HEK293T (cell line): ENCODE data around the gene ICAM4.

Experiments used
- CTCF ChIA-PET: fragments of 350-600 bp; formaldehyde crosslinking; extraction: SDS; loops from one replicate; lab custom pipeline; 2021; ENCODE audit warnings: antibody characterized with exemption, inconsistent platforms; lab: Yijun Ruan, JAX
- POLR2A ChIA-PET: fragments of 350-600 bp; formaldehyde crosslinking; extraction: SDS; loops from one replicate; lab custom pipeline; 2020; ENCODE audit warnings: antibody characterized with exemption, inconsistent platforms; lab: Yijun Ruan, JAX
- DNase-seq: peaks from one replicate; pipeline ENCODE4 v3.0.0; 2012; ENCODE audit warnings: mixed read lengths; ENCODE audit errors: extremely low spot score
- ARNT ChIP-seq: fragments of 450-650 bp; IDR thresholded peaks from 2 replicates; pipeline ENCODE4 v1.6.1; 2017; ENCODE audit warnings: mild to moderate bottlenecking
- BHLHE40 ChIP-seq: fragments of 450-650 bp; IDR thresholded peaks from 2 replicates; pipeline ENCODE4 v1.6.1; 2016; ENCODE audit warnings: mild to moderate bottlenecking, moderate library complexity, borderline replicate concordance
- CTBP1 ChIP-seq: fragments of 450-650 bp; IDR thresholded peaks from 2 replicates; pipeline ENCODE4 v1.6.1; 2016; ENCODE audit warnings: borderline replicate concordance
- ELF4 ChIP-seq: fragments of 450-650 bp; IDR thresholded peaks from 2 replicates; pipeline ENCODE4 v1.6.1; 2017; ENCODE audit warnings: antibody characterized with exemption
- FOXA1 ChIP-seq: fragments of 450-650 bp; IDR thresholded peaks from 2 replicates; pipeline ENCODE4 v1.6.1; 2016; ENCODE audit warnings: mild to moderate bottlenecking
- FOXK2 ChIP-seq: fragments of 450-650 bp; IDR thresholded peaks from 2 replicates; pipeline ENCODE4 v1.6.1; 2016; ENCODE audit warnings: mild to moderate bottlenecking
- FOXM1 ChIP-seq: fragments of 450-650 bp; IDR thresholded peaks from 2 replicates; pipeline ENCODE4 v1.6.1; 2017; ENCODE audit warnings: mild to moderate bottlenecking, borderline replicate concordance
- HDGF ChIP-seq: fragments of 450-650 bp; IDR thresholded peaks from 2 replicates; pipeline ENCODE4 v1.6.1; 2017; ENCODE audit warnings: antibody characterized with exemption, borderline replicate concordance
- L3MBTL2 ChIP-seq: fragments of 450-650 bp; conservative IDR thresholded peaks from 2 replicates; pipeline ENCODE4 v1.6.1; 2016; ENCODE audit warnings: mild to moderate bottlenecking
- LEF1 ChIP-seq: fragments of 450-650 bp; IDR thresholded peaks from 2 replicates; pipeline ENCODE4 v1.6.1; 2017; ENCODE audit warnings: mild to moderate bottlenecking, borderline replicate concordance
- NFRKB ChIP-seq: fragments of 450-650 bp; IDR thresholded peaks from 2 replicates; pipeline ENCODE4 v1.6.1; 2016; ENCODE audit warnings: mild to moderate bottlenecking, moderate library complexity
- SP1 ChIP-seq: fragments of 450-650 bp; IDR thresholded peaks from 2 replicates; pipeline ENCODE4 v1.6.1; 2017
- SUZ12 ChIP-seq: fragments of 450-650 bp; IDR thresholded peaks from 2 replicates; pipeline ENCODE4 v1.6.1; 2016; ENCODE audit warnings: mild to moderate bottlenecking
- TARDBP ChIP-seq: fragments of 450-650 bp; IDR thresholded peaks from 2 replicates; pipeline ENCODE4 v1.6.1; 2016
- ZNF384 ChIP-seq: fragments of 450-650 bp; IDR thresholded peaks from 2 replicates; pipeline ENCODE4 v1.6.1; 2016
- TF ChIP-seq, protein P1 (sequence below): fragments of 450-650 bp; IDR thresholded peaks from 2 replicates; pipeline ENCODE4 v1.6.1; 2016

ICAM4 gene

DNA sequence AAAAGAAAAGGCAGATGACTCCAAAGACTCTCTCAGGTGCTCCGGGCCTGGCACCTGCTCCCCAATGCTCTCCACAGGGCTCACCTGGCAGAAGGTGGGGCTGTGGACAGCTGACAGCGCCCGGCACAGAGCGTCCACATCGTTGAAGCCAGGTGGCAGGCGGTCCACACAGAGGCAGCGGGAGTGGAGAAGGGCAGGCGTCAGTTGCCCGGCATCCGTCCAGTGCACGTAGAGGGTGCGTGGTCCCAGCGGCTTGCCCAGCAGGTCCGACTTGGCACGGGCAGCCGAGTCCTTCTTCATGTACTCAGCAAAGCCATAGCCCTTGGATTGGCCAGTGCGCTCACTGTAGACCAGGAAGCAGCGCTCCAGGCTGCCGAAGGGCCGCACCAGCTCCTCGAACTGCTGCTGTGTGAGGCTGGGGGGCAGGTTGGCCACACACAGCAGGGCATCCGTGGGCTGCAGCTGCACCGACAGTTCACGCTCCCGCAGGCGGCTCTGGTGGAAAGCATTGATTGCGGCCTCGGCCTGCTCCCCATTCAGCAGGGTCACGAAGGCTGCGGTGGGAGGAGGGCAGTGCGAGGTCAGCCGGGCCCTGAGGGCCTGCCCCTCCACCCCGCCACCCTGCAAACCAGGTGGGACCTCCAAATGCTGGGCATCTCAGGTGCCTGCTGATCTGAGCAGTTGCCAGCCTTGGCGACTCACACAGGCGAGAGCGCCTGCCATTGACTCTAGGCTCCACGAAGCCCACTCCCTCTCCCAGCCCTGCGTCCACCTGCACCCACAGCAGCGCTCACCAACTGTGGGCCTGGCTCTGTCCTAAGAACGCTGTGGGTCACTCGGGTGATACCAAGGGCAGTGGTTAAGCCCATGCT lies 42.0 kb downstream of the ICAM4 start:
- no peak for TF ChIP-seq SP1
- TF ChIP-seq BHLHE40 = no peak
- TF ChIP-seq ELF4 = no peak
- no peak for TF ChIP-seq NFRKB
- no peak for TF ChIP-seq ZNF384
- TF ChIP-seq CTBP1 = no peak
- no peak for TF ChIP-seq SUZ12
- no peak for TF ChIP-seq L3MBTL2
- TF ChIP-seq, protein P1, sequence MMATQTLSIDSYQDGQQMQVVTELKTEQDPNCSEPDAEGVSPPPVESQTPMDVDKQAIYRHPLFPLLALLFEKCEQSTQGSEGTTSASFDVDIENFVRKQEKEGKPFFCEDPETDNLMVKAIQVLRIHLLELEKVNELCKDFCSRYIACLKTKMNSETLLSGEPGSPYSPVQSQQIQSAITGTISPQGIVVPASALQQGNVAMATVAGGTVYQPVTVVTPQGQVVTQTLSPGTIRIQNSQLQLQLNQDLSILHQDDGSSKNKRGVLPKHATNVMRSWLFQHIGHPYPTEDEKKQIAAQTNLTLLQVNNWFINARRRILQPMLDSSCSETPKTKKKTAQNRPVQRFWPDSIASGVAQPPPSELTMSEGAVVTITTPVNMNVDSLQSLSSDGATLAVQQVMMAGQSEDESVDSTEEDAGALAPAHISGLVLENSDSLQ = no peak
- no peak for TF ChIP-seq FOXM1
- TF ChIP-seq FOXA1 = no peak
- TF ChIP-seq FOXK2 = no peak
- TF ChIP-seq HDGF = no peak
- no peak for TF ChIP-seq LEF1
- no peak for TF ChIP-seq TARDBP
- TF ChIP-seq ARNT = no peak
- ChIA-PET POLR2A (no interaction called here), CTCF (no interaction called here)
- DNase-seq = no peak

DNA sequence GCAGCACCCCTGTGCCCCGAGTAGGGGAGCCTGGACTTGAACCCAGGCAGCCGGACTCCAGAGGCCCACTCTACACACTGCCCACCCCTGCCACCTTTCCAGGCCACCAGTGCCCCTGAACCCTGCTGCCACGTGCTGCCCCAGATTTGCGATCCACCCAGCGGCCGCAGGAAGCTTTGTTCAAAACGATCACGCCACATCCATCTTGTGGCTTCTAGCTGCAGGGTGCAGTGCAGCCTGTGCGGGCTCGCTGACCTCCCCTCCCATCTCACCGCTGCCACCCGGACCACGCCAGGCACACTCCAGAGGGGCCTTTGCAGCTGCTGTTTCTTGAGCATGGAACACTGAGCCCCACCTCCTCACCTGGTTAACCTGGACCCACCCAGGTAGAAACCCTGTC lies 42.8 kb downstream of the ICAM4 start:
- no peak for DNase-seq

DNA sequence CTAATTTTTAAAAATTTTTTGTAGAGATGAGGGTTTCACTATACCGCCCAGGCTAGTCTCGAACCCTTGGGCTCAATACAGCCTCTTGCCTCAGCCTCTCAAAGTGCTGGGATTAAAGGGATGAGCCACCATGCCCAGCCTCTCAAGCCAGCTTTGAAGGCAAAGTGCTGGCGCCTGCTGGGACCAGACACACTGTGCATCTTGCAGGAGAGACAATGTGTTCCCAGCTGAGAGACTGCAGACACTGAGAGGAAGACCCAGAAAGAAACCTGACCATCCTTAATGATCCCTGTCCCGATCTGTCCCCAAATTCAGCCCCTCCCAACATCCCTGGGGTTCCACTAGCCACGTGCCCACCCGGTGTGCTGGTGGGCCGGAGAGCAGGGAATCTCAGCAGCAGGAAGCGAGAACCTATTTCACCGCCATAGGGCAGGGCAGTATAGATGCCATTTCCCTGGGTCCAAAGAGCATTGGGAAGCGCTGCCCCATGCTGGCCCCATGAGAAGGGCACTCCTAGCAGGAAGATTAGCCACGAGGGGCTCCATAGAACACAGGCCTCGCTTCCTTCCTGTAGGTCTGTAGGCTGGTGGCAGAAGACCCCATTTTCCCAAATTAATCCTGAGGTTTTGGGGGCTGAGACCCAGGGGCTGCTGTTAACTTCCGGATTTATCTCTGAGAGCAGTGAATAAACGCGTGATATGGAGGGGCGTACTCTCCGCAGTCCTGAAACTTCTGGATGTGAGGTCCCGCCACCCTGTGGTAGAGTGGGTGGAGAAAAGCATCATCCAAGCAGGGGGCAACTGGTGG lies 45.6 kb downstream of the ICAM4 start:
- CTCF ChIA-PET = no interaction called here
- POLR2A ChIA-PET = interaction anchor here (0.8 to 2.9 kb wide), 6 partner anchors 10 to 74 kb away, joined by 3 to 41 read pairs (median 5); partner anchors contain the start of genes ICAM4, ICAM5 and TYK2
- DNase-seq = no peak
- no peak for TF ChIP-seq ZNF384
- TF ChIP-seq NFRKB = no peak
- TF ChIP-seq L3MBTL2 = no peak
- no peak for TF ChIP-seq LEF1
- TF ChIP-seq, protein P1 = no peak
- no peak for TF ChIP-seq FOXM1
- no peak for TF ChIP-seq FOXK2
- TF ChIP-seq ELF4 = no peak; the same call in 1 of the 2 replicates
- TF ChIP-seq SUZ12 = no peak
- TF ChIP-seq CTBP1 = no peak
- no peak for TF ChIP-seq SP1
- no peak for TF ChIP-seq FOXA1
- TF ChIP-seq TARDBP = no peak
- no peak for TF ChIP-seq BHLHE40
- TF ChIP-seq ARNT = no peak
- no peak for TF ChIP-seq HDGF

More for the DNA sequence above, 42.8 kb downstream of the ICAM4 start:
- no peak for TF ChIP-seq ARNT
- POLR2A ChIA-PET = interaction anchor here (1.0 kb wide), 1 partner anchor 11 kb away, joined by 3 read pairs; no protein-coding TSS in a partner anchor
- CTCF ChIA-PET = no interaction called here

DNA sequence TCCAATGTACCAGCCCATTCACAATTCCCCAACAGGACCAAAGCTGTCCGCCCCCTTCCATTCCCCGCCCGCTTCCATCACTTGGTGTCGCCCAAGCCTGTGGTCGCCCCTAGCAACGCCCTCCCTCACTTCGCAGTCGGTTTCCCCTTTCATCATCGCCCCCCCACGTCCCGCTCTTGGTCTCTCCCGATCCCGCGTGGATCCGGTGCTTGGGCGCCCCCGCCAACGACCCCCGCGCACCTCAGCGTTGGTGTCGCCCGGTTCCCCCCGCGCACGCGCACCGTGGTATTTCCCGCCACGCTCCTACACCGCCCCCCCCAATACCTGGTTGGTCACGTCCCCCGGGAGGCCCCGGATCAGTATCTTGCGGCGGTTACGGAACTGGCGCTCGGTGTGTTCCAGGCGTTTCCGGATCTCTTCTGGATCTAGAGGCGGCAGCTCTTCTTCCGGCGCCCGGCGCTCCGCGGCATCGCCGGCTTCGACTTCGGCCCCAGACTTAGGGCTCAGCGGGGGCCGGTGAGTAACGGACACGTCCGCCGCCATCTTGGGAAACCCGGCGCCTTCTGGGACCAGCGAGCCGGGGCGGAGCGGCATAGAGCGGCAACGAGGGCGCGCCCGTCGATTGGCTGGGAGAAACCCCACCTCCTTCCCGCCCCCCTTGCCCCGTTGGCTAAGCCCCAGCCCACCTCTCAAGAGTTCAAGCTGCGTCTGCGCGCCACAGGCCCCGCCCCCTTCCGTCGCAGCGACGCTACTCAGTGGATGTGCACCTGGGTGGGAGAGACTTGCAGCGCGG lies 46.4 kb downstream of the ICAM4 start, which contains the start of gene RAVER1:
RAVER1 (minus strand) TSS at position 565 of the 793 bp plus-strand sequence; CDS start at position 543, 22 bp downstream.
- CTCF ChIA-PET = interaction anchor here (1.1 kb wide), 1 partner anchor 55 kb away, joined by 4 read pairs; no protein-coding TSS in a partner anchor
- TF ChIP-seq SP1 (no peak), ARNT (0 out of 2 replicates have a peak, but pooled peaks have one; percentile 56), HDGF (no peak), ELF4 (no peak), TARDBP (peak; percentile 89), LEF1 (no peak), FOXM1 (peak; percentile 39; the same call in 1 of the 2 replicates), L3MBTL2 (peak; percentile 84), FOXK2 (no peak), BHLHE40 (peak; percentile 75), NFRKB (no peak), FOXA1 (no peak), ZNF384 (no peak)
- TF ChIP-seq, protein P1 = no peak
- POLR2A ChIA-PET = interaction anchor here (0.5 to 2.9 kb wide), 16 partner anchors 8 to 95 kb away, joined by 3 to 41 read pairs (median 5); partner anchors contain the start of genes FDX2, ICAM4, ICAM5 and TYK2
- DNase-seq = peak; percentile 98
